ENCODE data around the gene TNRC6A. TPM values are rescaled to one million over a fixed set of nuclear protein-coding genes. Genes with fewer than 3 reads are reported as not detected.

Gene TNRC6A
- total and polyA plus RNA-seq, 9 of the 15 experiments (the other 6 are each of a cell fraction or from before 2014, with no cell fraction given), result 3.4 to 32.1 (median 26.6) TPM

GRCh38 chr16:24846548-24847357, 117.3 kb downstream of the TNRC6A start:
- Histone ChIP-seq H3K9ac (ENCODE audit: insufficient read depth in 1 of 2, low read depth in 2 of 2, low read length in 2 of 2) (no peak overlapping the region), H3K27ac (ENCODE audit: extremely low read depth, low read depth, low read length) (no peak overlapping the region), H3K4me2 (ENCODE audit: insufficient read depth, low read length) (no peak overlapping the region), H3K4me1 (replicated peaks in 1 of 2; ENCODE audit: control insufficient read depth in 2 of 2, insufficient read depth in 2 of 2, low read length in 2 of 2) (peaks cover 21 to 33% of the 10 kb centered on the region in 2 experiments), H4K20me1 (replicated peaks; ENCODE audit: control insufficient read depth, insufficient read depth, low read length) (0 out of 2 replicates have a peak, but pooled peaks cover 6% of the 10 kb centered on the region), H3K79me2 (ENCODE audit: control insufficient read depth, insufficient read depth, low read length) (no peaks in the 10 kb centered on the region), H3K36me3 (ENCODE audit: control insufficient read depth, insufficient read depth, low read length) (no peaks in the 10 kb centered on the region), H3K9me1 (ENCODE audit: control insufficient read depth, insufficient read depth, low read length) (peaks cover 4% of the 10 kb centered on the region), H2AFZ (ENCODE audit: low read depth, low read length) (no peak overlapping the region), H3K4me3 (no peak overlapping the region), H3K27me3 (ENCODE audit: control insufficient read depth in 2 of 2, insufficient read depth in 2 of 2, low read length in 2 of 2) (0 out of 5 replicates have a peak, but pooled peaks cover 0 to 3% of the 10 kb centered on the region in 2 experiments), H3K9me3 (replicated peaks; ENCODE audit: control insufficient read depth, insufficient read depth, low read depth, low read length) (no peaks in the 10 kb centered on the region)
- peak; percentile 19 for FAIRE-seq
- ChIA-PET CTCF (ENCODE audit: low intra/inter-chr PET ratio) (no interaction called here), POLR2A (interaction anchor here (0.7 to 1.0 kb wide), 2 partner anchors 12 to 962 kb away, joined by 3 read pairs; no protein-coding TSS in a partner anchor)
- WGBS (ENCODE audit: insufficient coverage, low coverage, missing lambda C conversion rate), result 2% methylated on average over 8 of the region's 8 CpGs
- peak in 1 of 4 experiments; percentile 32 for DNase-seq (ENCODE audit: extremely low read depth in 1 of 4, low spot score in 3 of 4)
- intact Hi-C loops (cut with micrococcal nuclease), result no loop called here
- no TSS peak for BruUV-seq (replicated peaks)
- no peak; the same call in 2 of the 3 replicates for ATAC-seq
- in situ Hi-C loops (cut with MboI), result no loop called here
- TF ChIP-seq ZBTB2 (IDR thresholded peaks at IDR 0.05) (peak; percentile 57; the same call in 1 of the 2 replicates), CBFA2T2 (conservative IDR thresholded peaks at IDR 0.05) (peak; percentile 46), CBFA2T3 (IDR thresholded peaks at IDR 0.05) (peak; percentile 66), ARHGAP35 (IDR thresholded peaks at IDR 0.05; ENCODE audit: partially characterized antibody) (peak; percentile 36), RBFOX2 (IDR thresholded peaks at IDR 0.05; ENCODE audit: low read depth, low read length) (no peak), ZMIZ1 (IDR thresholded peaks at IDR 0.05; ENCODE audit: low read depth in 2 of 2, low read length in 2 of 2) (no peak), CXXC5 (CRISPR knock-in tag; IDR thresholded peaks at IDR 0.05) (no peak), TAF9B (IDR thresholded peaks at IDR 0.05; ENCODE audit: partially characterized antibody) (peak; percentile 17), ZNF512 (tag; IDR thresholded peaks at IDR 0.05) (peak; percentile 99), MTA1 (IDR thresholded peaks at IDR 0.05; ENCODE audit: borderline replicate concordance) (peak; percentile 63; the same call in 1 of the 2 replicates), HES1 (IDR thresholded peaks at IDR 0.05; ENCODE audit: low read depth) (0 out of 2 replicates have a peak, but pooled peaks have one; percentile 45)
